PFSK-1 (cell line): ENCODE measurements around the gene VAMP5. TPM values are rescaled to one million over a fixed set of nuclear protein-coding genes. Genes with fewer than 3 reads are reported as not detected.

ENCODE experiments used
- FOXP2 ChIP-seq: optimal IDR thresholded peaks from 2 replicates; pipeline ENCODE3; 2011; ENCODE audit warnings: borderline replicate concordance, control low read depth, inconsistent platforms; ENCODE audit not compliant: insufficient read depth; ENCODE audit errors: extremely low read length, extremely low read depth
- POLR2AphosphoS5 ChIP-seq: IDR thresholded peaks from 2 replicates; pipeline ENCODE4 v1.6.1; 2012; ENCODE audit warnings: low read depth, mild to moderate bottlenecking, control low read depth, low read length, moderate library complexity
- REST ChIP-seq, 2 experiments: IDR thresholded peaks; 2 replicates each; pipeline versions ENCODE4 v1.6.1 to v1.8.0; 2011 to 2012; ENCODE audit warnings: low read depth in 2 of 2, low read length in 2 of 2, control low read depth in 1 of 2, inconsistent platforms in 1 of 2, mild to moderate bottlenecking in 1 of 2, moderate library complexity in 1 of 2; ENCODE audit not compliant: insufficient read depth in 1 of 2
- SIN3A ChIP-seq: IDR thresholded peaks from 2 replicates; pipeline ENCODE4 v1.6.1; 2012; ENCODE audit warnings: mild to moderate bottlenecking, low read length, moderate library complexity, borderline replicate concordance; ENCODE audit not compliant: insufficient read depth
- TAF1 ChIP-seq: IDR thresholded peaks from 2 replicates; pipeline ENCODE4 v1.6.1; 2012; ENCODE audit warnings: low read length, control low read depth, borderline replicate concordance; ENCODE audit not compliant: insufficient read depth
- polyA plus RNA-seq: library from polyadenylated mRNA; unstranded; fragments of >200 nt; gene quantifications from one replicate; pipeline ENCODE4 v1.2.1, GENCODE V29; 2012; ENCODE audit warnings: low read depth, missing spikeins; ENCODE audit not compliant: insufficient read length

The VAMP5 gene
- polyA plus RNA-seq = not detected

- TF ChIP-seq TAF1 (no peak), POLR2AphosphoS5 (no peak), REST (IDR thresholded peaks at IDR 0.05; ENCODE audit: insufficient read depth in 1 of 2, low read depth in 2 of 2, low read length in 2 of 2) (no peak), FOXP2 (no peak), SIN3A (no peak)
These were observed at the start of gene VAMP5 for GRCh38 chr2:85584354-85584856. Gene VAMP5, plus strand, starts transcription at chr2:85584431. Its CDS starts 60 bp downstream, at chr2:85584491.

- TF ChIP-seq POLR2AphosphoS5 = no peak
- TF ChIP-seq SIN3A = no peak
- TF ChIP-seq TAF1 = no peak
- no peak for TF ChIP-seq REST (IDR thresholded peaks at IDR 0.05; ENCODE audit: insufficient read depth in 1 of 2, low read depth in 2 of 2, low read length in 2 of 2)
- TF ChIP-seq FOXP2 = no peak
These were observed 49.4 kb upstream of the VAMP5 start for GRCh38 chr2:85534881-85535280.

GRCh38 chr2:85536479-85536878 is 47.8 kb upstream of the VAMP5 start:
- TF ChIP-seq TAF1 (no peak), POLR2AphosphoS5 (no peak), SIN3A (no peak), REST (IDR thresholded peaks at IDR 0.05; ENCODE audit: insufficient read depth in 1 of 2, low read depth in 2 of 2, low read length in 2 of 2) (no peak), FOXP2 (no peak)

- no peak for TF ChIP-seq POLR2AphosphoS5
- no peak for TF ChIP-seq FOXP2
- TF ChIP-seq REST (IDR thresholded peaks at IDR 0.05; ENCODE audit: insufficient read depth in 1 of 2, low read depth in 2 of 2, low read length in 2 of 2) = peak in 1 of 2 experiments; percentile 33; a peak in 1 of 4 replicates
- TF ChIP-seq SIN3A = 0 out of 2 replicates have a peak, but pooled peaks have one; percentile 29
- TF ChIP-seq TAF1 = peak; percentile 56; the same call in 1 of the 2 replicates
These were observed 46.4 kb upstream of the VAMP5 start for GRCh38 chr2:85537600-85538506.
